Neuron (in vitro differentiated cells): ENCODE results near the gene ZFX.

Experiments
- H2AFZ ChIP-seq: one replicate; pipeline ENCODE4 v1.6.1; 2013; ENCODE audit warnings: low read depth, mild to moderate bottlenecking, inconsistent platforms, low read length, moderate library complexity
- H3K27me3 ChIP-seq: one replicate; pipeline ENCODE4 v1.6.1; 2013; ENCODE audit warnings: low read length; ENCODE audit not compliant: insufficient read depth
- H3K36me3 ChIP-seq: one replicate; pipeline ENCODE4 v1.6.1; 2013; ENCODE audit warnings: low read length; ENCODE audit not compliant: insufficient read depth
- H3K4me1 ChIP-seq: one replicate; pipeline ENCODE4 v1.6.1; 2013; ENCODE audit warnings: low read length; ENCODE audit not compliant: insufficient read depth
- H3K4me3 ChIP-seq: 2 replicates; pipeline ENCODE4 v1.5.1; 2013; ENCODE audit warnings: mild to moderate bottlenecking, low read length, moderate library complexity
- H3K9me3 ChIP-seq: one replicate; pipeline ENCODE4 v1.6.1; 2013; ENCODE audit warnings: low read length

The ZFX gene

DNA sequence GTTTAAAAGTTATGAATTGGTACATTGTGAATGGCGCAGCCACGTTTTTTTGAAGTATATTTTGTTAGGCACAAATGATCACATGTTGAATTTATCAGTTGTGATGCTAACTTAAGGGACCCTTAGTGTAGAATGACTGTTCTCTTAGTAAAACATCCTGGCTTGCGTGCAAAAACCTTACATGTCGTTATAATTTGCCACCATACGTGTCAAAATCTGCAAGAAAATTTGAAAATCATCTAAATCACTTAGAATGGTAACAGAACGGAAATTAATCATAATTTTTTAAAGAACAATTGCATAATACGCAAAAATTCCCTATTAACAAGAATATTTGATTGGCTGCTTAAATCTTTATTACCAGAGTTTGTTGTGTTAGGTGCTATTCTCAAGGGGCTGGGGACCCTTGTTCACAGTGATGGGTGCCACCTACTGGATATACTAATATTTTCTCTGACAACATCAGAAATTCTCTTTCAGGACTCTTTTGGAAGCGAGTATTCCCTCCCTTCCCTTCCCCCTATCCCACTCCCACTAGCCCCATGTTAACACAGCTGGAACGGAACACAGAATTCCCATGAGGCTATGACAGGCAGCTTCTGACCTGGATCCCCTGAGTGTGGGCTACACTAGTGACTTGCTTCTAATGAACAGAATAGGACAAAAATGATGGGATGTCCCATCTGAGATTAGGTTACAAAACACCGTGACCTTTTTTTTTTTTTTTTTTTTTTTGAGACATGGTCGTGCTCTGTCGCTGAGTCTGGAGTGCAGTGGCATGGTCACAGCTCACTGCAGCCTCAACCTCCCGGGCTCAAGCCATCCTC, 92.5 kb downstream of the ZFX start:
- peaks cover 3% of the 10 kb centered on the region for H3K27me3 ChIP-seq
- no peaks in the 10 kb centered on the region for H3K4me1 ChIP-seq
- no peaks in the 10 kb centered on the region for H3K9me3 ChIP-seq
- no peak overlapping the region for H3K4me3 ChIP-seq
- H2AFZ ChIP-seq: no peak overlapping the region
- H3K36me3 ChIP-seq: no peaks in the 10 kb centered on the region

DNA sequence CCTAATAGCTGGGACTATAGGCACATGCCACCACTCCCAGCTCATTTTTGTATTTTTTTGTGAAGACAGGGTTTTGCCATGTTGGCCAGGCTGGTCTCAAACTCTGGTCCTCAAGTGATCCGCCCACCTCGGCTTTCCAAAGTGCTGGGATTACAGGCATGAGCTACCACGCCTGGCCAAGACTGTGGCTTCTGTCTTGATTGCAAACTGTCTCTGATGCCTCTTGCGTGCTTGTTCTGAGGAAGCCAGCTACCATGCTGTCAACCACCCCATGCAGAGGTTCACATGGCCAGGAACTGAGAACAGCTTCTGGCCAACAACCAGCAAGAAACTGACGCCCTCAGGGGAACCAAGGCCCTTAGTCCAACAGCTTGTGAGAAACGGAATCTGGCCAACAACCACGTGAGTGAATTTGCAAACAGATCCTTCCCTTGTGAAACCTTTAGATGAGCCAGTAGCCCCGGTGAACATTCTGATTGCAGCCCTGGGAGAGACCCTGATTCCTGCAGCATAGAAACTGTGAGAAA, 93.2 kb downstream of the ZFX start:
- no peak overlapping the region for H3K4me3 ChIP-seq
- no peaks in the 10 kb centered on the region for H3K9me3 ChIP-seq
- H3K27me3 ChIP-seq: peaks cover 3% of the 10 kb centered on the region
- no peak overlapping the region for H2AFZ ChIP-seq
- no peaks in the 10 kb centered on the region for H3K36me3 ChIP-seq
- H3K4me1 ChIP-seq: no peaks in the 10 kb centered on the region

DNA sequence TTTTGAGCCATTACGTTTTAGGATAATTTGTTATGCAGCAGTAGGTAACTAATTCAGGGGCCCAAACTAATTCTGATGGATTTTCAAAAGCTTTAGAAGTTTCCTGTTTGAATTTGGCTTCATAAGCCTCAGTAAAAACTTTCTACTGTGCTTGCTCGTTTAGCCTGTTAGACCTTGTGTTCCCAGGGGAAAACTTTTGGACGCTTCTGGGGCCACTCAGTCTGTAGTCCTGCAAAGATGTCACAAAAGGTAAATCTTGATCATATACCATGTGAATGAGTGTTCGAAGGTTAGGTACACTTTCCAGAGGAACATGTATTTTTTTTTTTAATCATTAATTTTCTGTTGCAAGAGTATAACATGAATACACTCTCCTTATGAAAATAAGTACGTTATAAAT, 93.7 kb downstream of the ZFX start:
- Histone ChIP-seq H3K4me3 (no peak overlapping the region), H2AFZ (no peak overlapping the region), H3K4me1 (no peaks in the 10 kb centered on the region), H3K27me3 (peaks cover 3% of the 10 kb centered on the region), H3K9me3 (no peaks in the 10 kb centered on the region), H3K36me3 (no peaks in the 10 kb centered on the region)

DNA sequence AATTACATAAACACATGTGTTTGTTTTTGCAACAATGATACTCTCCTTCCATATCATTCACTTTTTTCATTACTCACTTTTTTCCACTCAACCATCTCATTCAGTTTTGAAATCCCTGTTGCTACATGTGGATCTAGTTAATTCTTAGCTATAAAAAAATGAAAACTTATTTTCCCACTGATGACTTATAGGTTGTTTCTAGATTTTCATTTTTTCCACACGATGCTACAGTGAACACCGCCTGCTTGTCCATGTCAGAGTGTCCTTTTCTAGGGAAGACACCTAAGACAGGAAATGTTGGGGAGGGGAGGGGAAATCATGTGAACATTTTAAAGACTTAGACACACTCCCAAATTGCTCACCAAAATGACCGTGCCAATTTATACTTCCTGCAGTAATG, 94.2 kb downstream of the ZFX start:
- Histone ChIP-seq H3K9me3 (no peaks in the 10 kb centered on the region), H3K36me3 (no peaks in the 10 kb centered on the region), H3K4me1 (no peaks in the 10 kb centered on the region), H3K27me3 (peaks cover 3% of the 10 kb centered on the region), H3K4me3 (no peak overlapping the region), H2AFZ (no peak overlapping the region)

DNA sequence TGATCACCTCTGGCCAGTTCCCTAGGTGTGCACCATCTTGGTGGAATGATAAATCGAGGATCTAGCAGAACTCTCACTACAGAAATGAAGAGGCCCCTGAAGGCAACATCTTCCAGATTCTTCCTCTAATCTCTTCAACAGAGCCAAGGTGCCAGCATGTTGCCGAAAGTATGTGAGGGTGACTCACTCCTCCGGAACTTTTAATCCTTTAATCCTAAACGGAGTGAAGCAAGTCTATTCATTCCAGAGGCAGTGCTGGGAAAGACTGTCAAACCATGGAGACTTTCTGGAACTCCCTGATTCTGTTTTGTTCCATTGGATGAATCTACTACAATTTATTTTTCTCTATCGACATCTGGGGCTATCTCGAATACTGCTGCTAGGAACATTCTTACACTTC, 95.7 kb downstream of the ZFX start:
- Histone ChIP-seq H2AFZ (no peak overlapping the region), H3K36me3 (no peaks in the 10 kb centered on the region), H3K27me3 (peaks cover 3% of the 10 kb centered on the region), H3K4me1 (no peaks in the 10 kb centered on the region), H3K9me3 (no peaks in the 10 kb centered on the region), H3K4me3 (no peak overlapping the region)

DNA sequence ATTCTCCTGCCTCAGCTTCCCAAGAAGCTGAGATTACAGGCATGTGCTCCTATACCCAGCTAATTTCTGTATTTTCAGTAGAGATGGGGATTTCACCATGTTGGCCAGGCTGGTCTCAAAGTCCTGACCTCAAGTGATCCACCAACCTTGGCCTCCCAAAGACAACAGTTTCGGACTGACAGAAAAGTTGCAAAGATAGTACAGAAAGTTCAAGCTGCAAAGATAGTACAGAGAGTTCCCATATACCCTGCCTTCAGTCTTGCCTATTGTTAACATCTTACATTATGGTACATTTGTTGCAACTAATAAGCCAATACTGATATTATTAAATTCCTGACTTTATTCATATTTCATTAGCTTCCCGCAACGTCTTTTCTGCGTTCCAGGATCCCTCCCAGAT, 98.5 kb downstream of the ZFX start:
- Histone ChIP-seq H3K36me3 (no peaks in the 10 kb centered on the region), H2AFZ (no peak overlapping the region), H3K4me3 (no peak overlapping the region), H3K9me3 (no peaks in the 10 kb centered on the region), H3K4me1 (no peaks in the 10 kb centered on the region), H3K27me3 (peaks cover 7% of the 10 kb centered on the region)

DNA sequence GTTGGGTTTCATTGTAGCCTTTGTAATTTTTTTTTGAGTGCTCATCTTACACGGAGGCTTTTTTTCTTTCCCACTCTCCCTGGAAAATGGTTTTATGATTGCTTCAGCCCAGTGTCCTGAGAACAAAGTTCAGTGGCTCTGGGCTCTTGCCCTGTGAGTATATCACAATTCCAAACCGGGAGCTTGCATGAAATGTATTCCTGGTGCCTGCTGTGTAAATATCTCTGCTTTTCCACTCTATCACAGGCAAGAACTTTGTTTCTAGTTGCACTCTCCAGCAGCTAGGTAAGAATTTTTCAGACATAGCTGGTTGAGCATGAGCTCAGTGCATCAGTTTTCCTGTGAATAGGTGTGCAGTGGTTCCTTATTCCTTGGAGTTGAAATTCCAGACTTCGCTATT, 103.5 kb downstream of the ZFX start:
- no peaks in the 10 kb centered on the region for H3K36me3 ChIP-seq
- H3K4me1 ChIP-seq: no peaks in the 10 kb centered on the region
- no peaks in the 10 kb centered on the region for H3K9me3 ChIP-seq

DNA sequence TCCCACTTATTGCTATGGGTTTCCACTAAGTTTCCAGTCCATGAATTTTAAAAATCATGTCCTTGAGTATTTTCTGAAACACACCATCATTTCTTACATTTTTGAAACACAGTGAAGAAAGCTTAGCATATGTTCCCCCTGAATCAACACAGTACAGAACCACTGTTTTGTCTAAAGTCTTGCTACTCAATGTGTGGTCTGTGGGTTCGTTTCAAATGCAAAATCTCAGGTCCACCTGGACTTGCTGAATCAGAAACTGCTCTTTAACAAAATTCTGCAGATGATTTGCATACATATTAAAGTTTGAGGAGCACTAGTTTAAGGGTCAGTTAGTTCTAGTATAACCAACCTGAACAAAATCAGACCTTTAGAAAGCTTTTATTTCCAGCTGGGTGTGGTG, 103.9 kb downstream of the ZFX start:
- peaks cover 4% of the 10 kb centered on the region for H3K27me3 ChIP-seq
- no peak overlapping the region for H3K4me3 ChIP-seq
- no peaks in the 10 kb centered on the region for H3K36me3 ChIP-seq
- no peaks in the 10 kb centered on the region for H3K4me1 ChIP-seq
- H3K9me3 ChIP-seq: no peaks in the 10 kb centered on the region
- no peak overlapping the region for H2AFZ ChIP-seq

More for the DNA sequence above, 103.5 kb downstream of the ZFX start:
- Histone ChIP-seq H2AFZ (no peak overlapping the region), H3K27me3 (peaks cover 4% of the 10 kb centered on the region), H3K4me3 (no peak overlapping the region)

DNA sequence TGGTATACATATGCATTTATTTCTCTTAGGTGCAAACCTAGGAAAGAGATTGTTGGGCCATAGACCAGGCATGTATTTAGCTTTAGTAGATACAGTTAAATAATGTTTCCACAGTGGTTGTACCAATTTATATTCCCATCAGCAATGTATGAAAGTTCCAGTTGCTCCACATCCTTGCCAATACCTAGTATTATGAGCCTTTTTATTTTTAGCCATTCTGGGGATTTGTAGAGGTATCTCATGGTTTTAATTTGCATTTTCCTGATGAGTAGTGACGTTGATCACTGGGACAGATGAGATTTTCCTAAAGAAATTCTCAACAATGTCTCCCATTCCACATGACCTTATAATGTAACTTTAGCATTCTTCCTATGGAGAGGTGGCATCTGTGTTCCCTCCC, 107.5 kb downstream of the ZFX start:
- H3K4me1 ChIP-seq: no peaks in the 10 kb centered on the region
- H3K4me3 ChIP-seq: no peak overlapping the region
- no peaks in the 10 kb centered on the region for H3K36me3 ChIP-seq
- no peak overlapping the region for H2AFZ ChIP-seq
- H3K27me3 ChIP-seq: no peaks in the 10 kb centered on the region
- H3K9me3 ChIP-seq: no peaks in the 10 kb centered on the region

DNA sequence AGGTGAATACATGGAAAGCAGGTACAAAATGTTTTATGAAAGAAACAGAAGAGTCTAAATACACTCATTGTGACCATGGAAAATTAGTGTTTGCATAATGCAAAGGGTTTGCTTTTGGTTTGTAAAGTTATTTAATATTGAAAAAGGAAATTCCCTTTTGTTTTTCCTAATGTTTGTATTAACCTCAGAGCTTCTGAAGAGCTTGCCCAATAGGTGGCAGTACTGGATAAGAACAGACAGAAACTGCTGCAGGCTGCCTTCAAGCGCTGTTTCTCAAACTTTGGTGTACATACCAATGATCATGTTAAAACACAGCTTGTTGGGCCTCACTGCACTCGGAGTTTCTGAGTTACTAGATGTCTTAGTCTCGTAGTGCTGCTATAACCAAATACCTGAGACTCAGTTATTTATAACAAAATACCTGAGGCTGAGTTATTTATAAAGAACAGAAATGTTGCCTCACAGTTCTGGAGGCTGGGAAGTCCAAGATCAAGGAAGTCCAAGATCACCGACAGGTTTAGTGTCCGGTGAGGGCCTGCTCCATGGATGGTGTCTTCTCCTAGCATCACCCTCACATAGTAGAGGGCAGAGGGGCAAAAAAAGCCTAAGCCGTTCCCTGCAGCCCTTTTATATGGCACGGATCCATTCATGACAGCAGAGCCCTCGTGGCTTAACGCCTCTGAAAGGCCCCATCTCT, 110.2 kb downstream of the ZFX start:
- H3K36me3 ChIP-seq: no peaks in the 10 kb centered on the region
- no peaks in the 10 kb centered on the region for H3K27me3 ChIP-seq
- H3K4me3 ChIP-seq: no peak overlapping the region
- H3K4me1 ChIP-seq: no peaks in the 10 kb centered on the region
- H3K9me3 ChIP-seq: no peaks in the 10 kb centered on the region
- H2AFZ ChIP-seq: no peak overlapping the region

DNA sequence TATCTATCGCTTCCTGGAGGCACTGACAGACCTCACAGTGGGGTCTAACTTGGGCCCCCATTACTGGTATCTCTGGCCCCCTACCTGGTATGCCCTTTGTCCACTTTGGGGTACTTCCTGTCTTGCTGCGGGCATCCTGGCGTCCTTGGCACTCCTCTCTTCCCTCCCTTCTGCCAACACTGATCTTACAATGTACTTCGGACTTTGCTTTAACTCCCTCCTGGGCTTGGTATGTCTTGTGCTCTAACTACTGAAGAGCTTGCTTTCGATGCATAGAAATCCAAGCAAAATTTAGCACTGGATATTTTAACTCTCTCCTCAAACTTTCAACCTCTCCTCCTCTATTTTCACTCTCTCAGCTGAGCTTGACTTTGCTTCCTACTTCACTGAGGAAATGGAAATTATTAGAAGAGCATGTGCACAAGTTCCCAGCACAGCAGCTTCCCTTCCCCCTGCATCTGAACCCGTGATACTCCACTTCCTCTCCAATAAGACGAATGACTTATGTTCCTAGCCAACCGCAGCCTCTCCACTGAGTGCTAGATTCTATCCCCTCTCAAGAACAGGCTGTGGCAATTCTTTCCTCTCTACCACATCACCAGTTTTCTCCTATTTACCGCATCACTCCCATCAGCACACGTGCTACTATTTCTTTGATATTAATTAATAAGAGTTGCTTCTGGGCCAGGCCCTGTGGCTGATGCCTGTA, 111.5 kb downstream of the ZFX start:
- no peaks in the 10 kb centered on the region for H3K4me1 ChIP-seq
- H3K9me3 ChIP-seq: no peaks in the 10 kb centered on the region
- H3K27me3 ChIP-seq: no peaks in the 10 kb centered on the region
- no peaks in the 10 kb centered on the region for H3K36me3 ChIP-seq
- no peak overlapping the region for H2AFZ ChIP-seq
- no peak overlapping the region for H3K4me3 ChIP-seq

DNA sequence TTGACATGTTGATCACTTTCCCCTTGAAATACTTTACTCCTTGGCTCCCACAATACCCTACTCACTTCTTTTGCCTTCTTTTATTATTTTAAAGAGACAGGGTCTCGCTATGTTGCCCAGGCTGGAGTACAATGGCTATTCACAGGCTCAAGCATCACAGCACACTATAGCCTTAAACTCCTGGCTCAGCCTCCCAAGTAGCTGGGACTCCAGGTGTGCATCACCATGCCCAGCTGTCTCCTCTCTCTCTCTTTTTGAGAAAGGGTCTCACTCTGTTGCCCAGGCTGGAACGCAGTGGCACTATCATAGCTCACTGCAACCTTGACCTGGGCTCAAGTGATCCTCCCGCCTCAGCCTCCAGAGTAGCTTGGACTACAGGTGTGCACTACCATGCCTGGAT, 112.8 kb downstream of the ZFX start:
- H3K27me3 ChIP-seq: no peaks in the 10 kb centered on the region
- H2AFZ ChIP-seq: no peak overlapping the region
- no peaks in the 10 kb centered on the region for H3K4me1 ChIP-seq
- H3K4me3 ChIP-seq: no peak overlapping the region
- H3K9me3 ChIP-seq: no peaks in the 10 kb centered on the region
- no peaks in the 10 kb centered on the region for H3K36me3 ChIP-seq

DNA sequence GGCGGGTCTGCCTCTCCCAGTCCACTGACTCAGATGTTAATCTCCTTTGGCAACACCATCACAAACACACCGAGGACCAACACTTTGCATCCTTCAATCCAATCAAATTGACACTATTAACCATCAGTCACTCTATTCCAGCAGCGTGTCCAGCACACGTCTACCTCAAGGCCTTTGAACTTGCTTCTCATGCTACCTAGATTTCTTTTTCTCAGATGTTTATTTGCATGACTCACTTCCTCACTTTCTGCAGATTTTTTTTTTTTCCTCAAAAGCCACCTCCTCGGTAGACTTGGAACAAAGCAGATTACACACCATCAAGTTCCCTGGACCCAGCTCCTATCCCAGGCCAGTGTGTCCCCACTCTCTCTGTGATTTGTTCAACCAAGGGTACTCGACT, 114.9 kb downstream of the ZFX start:
- H3K4me1 ChIP-seq: no peaks in the 10 kb centered on the region
- no peak overlapping the region for H3K4me3 ChIP-seq
- H3K9me3 ChIP-seq: no peaks in the 10 kb centered on the region
- no peaks in the 10 kb centered on the region for H3K36me3 ChIP-seq
- no peaks in the 10 kb centered on the region for H3K27me3 ChIP-seq
- no peak overlapping the region for H2AFZ ChIP-seq
